Measurements from ENCODE around the gene FYN. TPM values are rescaled to one million over a fixed set of nuclear protein-coding genes. Genes with fewer than 3 reads are reported as not detected.

The FYN gene
- total and polyA plus RNA-seq, 4 donors = 11.2 to 28.3 (median 19.7) TPM

- Histone ChIP-seq H3K4me1 (ENCODE audit: control insufficient read depth in 4 of 4, insufficient read depth in 4 of 4, low read length in 3 of 4) (peaks cover 5 to 26% (median 23%) of the 10 kb centered on the region in 4 donors), H3K27ac (ENCODE audit: low read depth in 1 of 2, low read length in 2 of 2) (no peak overlapping the region), H3K36me3 (ENCODE audit: control insufficient read depth in 4 of 4, insufficient read depth in 3 of 4, low read depth in 1 of 4, low read length in 3 of 4) (peaks cover 3 to 35% (median 26%) of the 10 kb centered on the region in 4 donors), H3K9me3 (ENCODE audit: control insufficient read depth in 4 of 4, low read length in 3 of 4) (no peaks in the 10 kb centered on the region), H3K27me3 (ENCODE audit: control insufficient read depth in 4 of 4, insufficient read depth in 4 of 4, low read length in 3 of 4) (no peaks in the 10 kb centered on the region), H3K4me3 (ENCODE audit: low read depth in 1 of 3, low read length in 3 of 3) (no peak overlapping the region), H3K9ac (ENCODE audit: low read depth in 1 of 2, low read length in 2 of 2) (no peak overlapping the region)
- TF ChIP-seq, protein P1, sequence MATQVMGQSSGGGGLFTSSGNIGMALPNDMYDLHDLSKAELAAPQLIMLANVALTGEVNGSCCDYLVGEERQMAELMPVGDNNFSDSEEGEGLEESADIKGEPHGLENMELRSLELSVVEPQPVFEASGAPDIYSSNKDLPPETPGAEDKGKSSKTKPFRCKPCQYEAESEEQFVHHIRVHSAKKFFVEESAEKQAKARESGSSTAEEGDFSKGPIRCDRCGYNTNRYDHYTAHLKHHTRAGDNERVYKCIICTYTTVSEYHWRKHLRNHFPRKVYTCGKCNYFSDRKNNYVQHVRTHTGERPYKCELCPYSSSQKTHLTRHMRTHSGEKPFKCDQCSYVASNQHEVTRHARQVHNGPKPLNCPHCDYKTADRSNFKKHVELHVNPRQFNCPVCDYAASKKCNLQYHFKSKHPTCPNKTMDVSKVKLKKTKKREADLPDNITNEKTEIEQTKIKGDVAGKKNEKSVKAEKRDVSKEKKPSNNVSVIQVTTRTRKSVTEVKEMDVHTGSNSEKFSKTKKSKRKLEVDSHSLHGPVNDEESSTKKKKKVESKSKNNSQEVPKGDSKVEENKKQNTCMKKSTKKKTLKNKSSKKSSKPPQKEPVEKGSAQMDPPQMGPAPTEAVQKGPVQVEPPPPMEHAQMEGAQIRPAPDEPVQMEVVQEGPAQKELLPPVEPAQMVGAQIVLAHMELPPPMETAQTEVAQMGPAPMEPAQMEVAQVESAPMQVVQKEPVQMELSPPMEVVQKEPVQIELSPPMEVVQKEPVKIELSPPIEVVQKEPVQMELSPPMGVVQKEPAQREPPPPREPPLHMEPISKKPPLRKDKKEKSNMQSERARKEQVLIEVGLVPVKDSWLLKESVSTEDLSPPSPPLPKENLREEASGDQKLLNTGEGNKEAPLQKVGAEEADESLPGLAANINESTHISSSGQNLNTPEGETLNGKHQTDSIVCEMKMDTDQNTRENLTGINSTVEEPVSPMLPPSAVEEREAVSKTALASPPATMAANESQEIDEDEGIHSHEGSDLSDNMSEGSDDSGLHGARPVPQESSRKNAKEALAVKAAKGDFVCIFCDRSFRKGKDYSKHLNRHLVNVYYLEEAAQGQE (IDR thresholded peaks at IDR 0.05) = no peak
- TF ChIP-seq, protein P2, sequence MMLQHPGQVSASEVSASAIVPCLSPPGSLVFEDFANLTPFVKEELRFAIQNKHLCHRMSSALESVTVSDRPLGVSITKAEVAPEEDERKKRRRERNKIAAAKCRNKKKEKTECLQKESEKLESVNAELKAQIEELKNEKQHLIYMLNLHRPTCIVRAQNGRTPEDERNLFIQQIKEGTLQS (IDR thresholded peaks at IDR 0.05) = no peak
- TF ChIP-seq FOXA2 (IDR thresholded peaks at IDR 0.05) = no peak
- no peak for TF ChIP-seq RXRA (IDR thresholded peaks at IDR 0.05)
- TF ChIP-seq JUND (IDR thresholded peaks at IDR 0.05) = no peak
- 72% methylated on average over 4 of the region's 4 CpGs for WGBS
- no peak for DNase-seq (ENCODE audit: low spot score)
These were observed 198.8 kb downstream of the FYN start for GRCh38 chr6:111674413-111674812.

DNA sequence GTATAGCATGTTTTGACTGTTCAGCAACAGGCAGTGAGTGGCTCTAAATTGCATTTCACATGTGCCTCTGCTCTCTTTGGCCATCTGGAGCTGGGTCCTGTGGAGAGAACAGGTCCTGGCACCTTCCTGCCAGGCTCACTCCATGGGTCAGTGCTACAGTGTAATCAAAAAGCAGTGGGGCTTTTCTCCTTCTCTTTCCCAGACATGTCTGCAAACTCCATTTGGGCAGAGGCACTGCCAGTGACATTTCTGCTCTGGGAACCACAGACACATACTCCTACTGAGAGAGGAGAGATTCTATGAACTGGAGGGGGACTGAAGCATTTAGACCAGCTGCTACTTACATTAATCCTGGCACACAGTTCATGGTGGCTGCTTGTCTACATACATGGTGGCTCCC, 199.3 kb downstream of the FYN start:
- H3K36me3 ChIP-seq (ENCODE audit: control insufficient read depth in 4 of 4, insufficient read depth in 3 of 4, low read depth in 1 of 4, low read length in 3 of 4) = peaks cover 3 to 35% (median 26%) of the 10 kb centered on the region in 4 donors
- H3K4me1 ChIP-seq (ENCODE audit: control insufficient read depth in 4 of 4, insufficient read depth in 4 of 4, low read length in 3 of 4) = peaks cover 3 to 21% (median 18%) of the 10 kb centered on the region in 4 donors
- H3K27me3 ChIP-seq (ENCODE audit: control insufficient read depth in 4 of 4, insufficient read depth in 4 of 4, low read length in 3 of 4) = no peaks in the 10 kb centered on the region
- H3K9me3 ChIP-seq (ENCODE audit: control insufficient read depth in 4 of 4, low read length in 3 of 4) = no peaks in the 10 kb centered on the region
- H3K27ac ChIP-seq (ENCODE audit: low read depth in 1 of 2, low read length in 2 of 2) = no peak overlapping the region
- no peak for DNase-seq (ENCODE audit: low spot score)
- H3K4me3 ChIP-seq (ENCODE audit: low read depth in 1 of 3, low read length in 3 of 3) = no peak overlapping the region
- TF ChIP-seq GABPA (IDR thresholded peaks at IDR 0.05 in 1 of 2, conservative IDR thresholded peaks at IDR 0.05 in 1 of 2) (no peak), CTCF (IDR thresholded peaks at IDR 0.05; ENCODE audit: low read depth, low read length, missing input control) (no peak), SP1 (IDR thresholded peaks at IDR 0.05) (no peak)
- TF ChIP-seq, protein P1 (IDR thresholded peaks at IDR 0.05) = no peak
- no peak overlapping the region for H3K9ac ChIP-seq (ENCODE audit: low read depth in 1 of 2, low read length in 2 of 2)
